GM23248 (cell line): Measurements from ENCODE around the gene TMEM184B. TPM values are rescaled to one million over a fixed set of nuclear protein-coding genes. Genes with fewer than 3 reads are reported as not detected.

Experiments
- DNase-seq: peaks from one replicate; pipeline ENCODE4 v3.0.0-alpha.2; 2015
- H2AFZ ChIP-seq: fragments of 200-600 bp; sonication (generic); 2 replicates; pipeline ENCODE4 v1.6.1; 2016; ENCODE audit warnings: antibody characterized with exemption
- H3F3A ChIP-seq: fragments of 200-600 bp; sonication (generic); 2 replicates; pipeline ENCODE4 v1.6.1; 2016; ENCODE audit warnings: mild to moderate bottlenecking, antibody characterized with exemption, mixed run types; ENCODE audit not compliant: insufficient read depth
- H3K27ac ChIP-seq: fragments of 200-600 bp; sonication (generic); 2 replicates; pipeline ENCODE4 v1.5.1; 2016; ENCODE audit warnings: mild to moderate bottlenecking
- H3K27me3 ChIP-seq: fragments of 200-600 bp; sonication (generic); replicated peaks from 2 replicates; pipeline ENCODE4 v1.6.1; 2016; ENCODE audit warnings: mild to moderate bottlenecking; ENCODE audit not compliant: insufficient read depth
- H3K36me3 ChIP-seq: fragments of 200-600 bp; sonication (generic); 2 replicates; pipeline ENCODE4 v1.6.1; 2016; ENCODE audit warnings: low read depth, mild to moderate bottlenecking
- H3K4me1 ChIP-seq: fragments of 200-600 bp; sonication (generic); 2 replicates; pipeline ENCODE4 v1.6.1; 2016; ENCODE audit warnings: mild to moderate bottlenecking; ENCODE audit not compliant: insufficient read depth
- H3K4me2 ChIP-seq: fragments of 200-600 bp; sonication (generic); one replicate; pipeline ENCODE4 v1.6.1; 2016; ENCODE audit warnings: mild to moderate bottlenecking; ENCODE audit not compliant: unreplicated experiment
- H3K4me3 ChIP-seq: fragments of 200-600 bp; sonication (generic); 2 replicates; pipeline ENCODE4 v1.5.1; 2016; ENCODE audit warnings: mild to moderate bottlenecking
- H3K79me2 ChIP-seq: fragments of 200-600 bp; sonication (generic); 2 replicates; pipeline ENCODE4 v1.6.1; 2016; ENCODE audit warnings: mild to moderate bottlenecking; ENCODE audit not compliant: insufficient read depth
- H3K9ac ChIP-seq: fragments of 200-600 bp; sonication (generic); 2 replicates; pipeline ENCODE4 v1.6.1; 2016; ENCODE audit warnings: mild to moderate bottlenecking
- H3K9me2 ChIP-seq: fragments of 200-600 bp; sonication (generic); 2 replicates; pipeline ENCODE4 v1.6.1; 2016; ENCODE audit warnings: mixed run types, mild to moderate bottlenecking, moderate library complexity; ENCODE audit not compliant: insufficient read depth
- H3K9me3 ChIP-seq: fragments of 200-600 bp; sonication (generic); one replicate; pipeline ENCODE4 v1.6.1; 2017; ENCODE audit warnings: low read depth
- H4K20me1 ChIP-seq: fragments of 200-600 bp; sonication (generic); 2 replicates; pipeline ENCODE4 v1.6.0; 2016; ENCODE audit not compliant: insufficient read depth
- EZH2 ChIP-seq: fragments of 200-600 bp; sonication (generic); IDR thresholded peaks from 2 replicates; pipeline ENCODE4 v1.6.1; 2018; ENCODE audit warnings: antibody characterized with exemption, mild to moderate bottlenecking; ENCODE audit not compliant: insufficient read depth, poor library complexity, severe bottlenecking
- EZH2phosphoT487 ChIP-seq: fragments of 200-600 bp; sonication (generic); IDR thresholded peaks from 2 replicates; pipeline ENCODE4 v1.6.1; 2018; ENCODE audit warnings: antibody characterized with exemption, moderate library complexity, mild to moderate bottlenecking, low read depth; ENCODE audit not compliant: insufficient read depth
- WGBS, 2 experiments: methylation state at CpG; one replicate each; pipeline ENCODE4 v1.1.6; 2015 to 2017; ENCODE audit warnings: low lambda C conversion rate in 2 of 2, low coverage in 1 of 2; ENCODE audit errors: missing lambda C conversion rate in 2 of 2; 5-methylcytosine and 5-hydroxymethylcytosine counted together
- in situ Hi-C: fragments of 300-500 bp; cut with MboI; formaldehyde crosslinking; loops from 2 replicates; pipeline ENCODE4 v1.15.0; 2020
- polyA plus RNA-seq: library from polyadenylated mRNA; unstranded; fragments of >200 nt; fragmentation: Nextera tagmentation; extraction: Ambion mirVana; gene quantifications from 2 replicates; pipeline ENCODE4 v1.2.1, GENCODE V29; 2016
- total RNA-seq: library from RNA; depleted of rRNA; stranded (reverse); fragments of >200 nt; shearing (Covaris generic); gene quantifications from 2 replicates; pipeline ENCODE4 v1.2.3, GENCODE V29; 2014

Gene TMEM184B
- total and polyA plus RNA-seq, 2 experiments from 2014 or later, result 83.7 to 91.0 TPM

GRCh38 chr22:38317995-38318715 lies 45.3 kb upstream of the TMEM184B start:
- Histone ChIP-seq H3K4me3 (peak overlapping the region; percentile 73), H4K20me1 (no peaks in the 10 kb centered on the region), H3K4me1 (peaks cover 29% of the 10 kb centered on the region), H3K9me3 (no peaks in the 10 kb centered on the region), H3K79me2 (peaks cover 36% of the 10 kb centered on the region), H2AFZ (peak overlapping the region; percentile 88), H3F3A (peaks cover 41% of the 10 kb centered on the region), H3K9me2 (no peaks in the 10 kb centered on the region), H3K27me3 (no peaks in the 10 kb centered on the region), H3K27ac (peak overlapping the region; percentile 96), H3K4me2 (peak overlapping the region; percentile 93), H3K9ac (peak overlapping the region; percentile 95), H3K36me3 (no peaks in the 10 kb centered on the region)
- WGBS, 2 experiments, result 2 to 5% methylated on average over 18 of the region's 18 CpGs
- TF ChIP-seq EZH2 (no peak), EZH2phosphoT487 (no peak)
- DNase-seq, result peak; percentile 99
- in situ Hi-C loops, result no loop called here

- Histone ChIP-seq H3K9ac (peak within 1 kb of the TSS; percentile 99), H3K9me3 (no peaks in the 10 kb centered on the region), H3K4me2 (peak within 1 kb of the TSS; percentile 97), H4K20me1 (no peaks in the 10 kb centered on the region), H2AFZ (peak within 1 kb of the TSS; percentile 88), H3K4me1 (peaks cover 37% of the 10 kb centered on the region), H3K27me3 (no peaks in the 10 kb centered on the region), H3K9me2 (no peaks in the 10 kb centered on the region), H3K27ac (peak within 1 kb of the TSS; percentile 96), H3K79me2 (peaks cover 44% of the 10 kb centered on the region), H3K4me3 (peak within 1 kb of the TSS; percentile 100), H3F3A (peaks cover 49% of the 10 kb centered on the region), H3K36me3 (peaks cover 3% of the 10 kb centered on the region; the same call in 1 of the 2 replicates)
- in situ Hi-C loops, result no loop called here
- TF ChIP-seq EZH2, result no peak
- no peak for TF ChIP-seq EZH2phosphoT487
- WGBS, 2 experiments, result 3 to 5% methylated on average over 31 to 48 of the region's 98 CpGs
- peak; percentile 87 for DNase-seq
Measured at GRCh38 chr22:38317122-38317994, 44.5 kb upstream of the TMEM184B start, which contains the start of gene CSNK1E. TSS of gene CSNK1E (minus strand) at chr22:38317433. CDS start at chr22:38314157, 3,276 bp downstream.

GRCh38 chr22:38316364-38317121 lies 43.7 kb upstream of the TMEM184B start:
- H3K4me2 ChIP-seq, result peak overlapping the region; percentile 97
- H3K9me3 ChIP-seq, result no peaks in the 10 kb centered on the region
- WGBS, 2 experiments, result 1 to 4% methylated on average over 14 to 51 of the region's 52 CpGs
- no peaks in the 10 kb centered on the region for H3K9me2 ChIP-seq
- H3K27me3 ChIP-seq, result no peaks in the 10 kb centered on the region
- H3K9ac ChIP-seq, result peak overlapping the region; percentile 99
- peaks cover 44% of the 10 kb centered on the region for H3K4me1 ChIP-seq
- TF ChIP-seq EZH2phosphoT487 (no peak), EZH2 (no peak)
- DNase-seq, result peak; percentile 84
- peaks cover 56% of the 10 kb centered on the region for H3F3A ChIP-seq
- no peak overlapping the region for H2AFZ ChIP-seq
- peaks cover 8% of the 10 kb centered on the region; the same call in 1 of the 2 replicates for H3K36me3 ChIP-seq
- no peaks in the 10 kb centered on the region for H4K20me1 ChIP-seq
- H3K27ac ChIP-seq, result peak overlapping the region; percentile 96
- in situ Hi-C loops, result no loop called here
- H3K79me2 ChIP-seq, result peaks cover 52% of the 10 kb centered on the region
- peak overlapping the region; percentile 100 for H3K4me3 ChIP-seq

DNA sequence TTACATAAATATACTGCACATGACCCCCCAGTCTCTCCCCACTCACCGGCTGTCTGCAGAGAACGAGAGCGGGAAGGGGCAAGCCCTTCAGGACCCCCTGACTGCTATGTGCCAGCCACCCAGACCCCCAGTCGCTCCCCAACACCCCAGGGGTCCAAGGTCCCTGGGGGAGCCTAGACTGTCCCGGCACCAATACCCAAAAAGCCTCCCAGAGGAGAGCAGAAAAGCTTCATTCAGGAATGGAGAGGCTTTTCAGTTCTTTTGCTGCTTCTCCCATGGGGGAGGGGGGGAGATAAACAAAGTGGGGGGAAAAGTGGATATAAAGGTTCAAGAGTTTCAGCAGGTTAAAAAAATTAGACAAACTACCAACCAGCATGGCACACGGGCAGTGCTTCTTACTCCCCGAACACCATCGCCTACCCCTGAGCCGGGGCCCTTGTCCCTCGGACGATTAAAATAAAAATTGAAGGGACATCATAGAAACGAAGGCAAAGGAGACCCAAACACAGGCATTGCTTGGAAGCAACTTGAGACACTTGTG lies 43.1 kb upstream of the TMEM184B start:
- Histone ChIP-seq H3K4me1 (peaks cover 50% of the 10 kb centered on the region), H4K20me1 (no peaks in the 10 kb centered on the region), H3K9ac (peak overlapping the region; percentile 99), H3F3A (peaks cover 62% of the 10 kb centered on the region), H2AFZ (no peak overlapping the region), H3K27me3 (no peaks in the 10 kb centered on the region), H3K9me3 (no peaks in the 10 kb centered on the region), H3K36me3 (peaks cover 14% of the 10 kb centered on the region; the same call in 1 of the 2 replicates), H3K79me2 (peaks cover 59% of the 10 kb centered on the region), H3K4me2 (peak overlapping the region; percentile 97), H3K27ac (peak overlapping the region; percentile 96), H3K4me3 (peak overlapping the region; percentile 100), H3K9me2 (no peaks in the 10 kb centered on the region)
- TF ChIP-seq EZH2phosphoT487 (no peak), EZH2 (no peak)
- DNase-seq, result peak; percentile 62
- WGBS, 2 experiments, result 0 to 4% methylated on average over 12 of the region's 12 CpGs
- in situ Hi-C loops, result no loop called here
